GM12878 (cell line): Measurements from ENCODE around the gene TXNDC8. TPM values are rescaled to one million over a fixed set of nuclear protein-coding genes. Genes with fewer than 3 reads are reported as not detected.

Experiments used
- ATAC-seq: fragments of 200-7000 bp; cut with Tn5 transposase; 3 replicates; pipeline ENCODE4 v1.9.1; 2020; ENCODE audit warnings: mild to moderate bottlenecking, moderate library complexity
- BruUV-seq: library from RNA; stranded (reverse); fragments of 400-500 nt; replicated peaks from 2 replicates; lab custom pipeline; 2021; lab: Mats Ljungman, UMichigan
- CTCF ChIA-PET: fragments of 300-600 bp; sonication (Branson Sonifier 250); formaldehyde crosslinking; extraction: SDS; loops from one replicate; lab custom pipeline; 2021; ENCODE audit warnings: inconsistent platforms; lab: Yijun Ruan, JAX
- POLR2A ChIA-PET: fragments of 350-600 bp; formaldehyde crosslinking; extraction: SDS; loops from one replicate; lab custom pipeline; 2021; ENCODE audit warnings: inconsistent platforms; lab: Charles Lee
- RAD21 ChIA-PET: fragments of 300-600 bp; sonication (Branson Sonifier 250); formaldehyde crosslinking; loops from one replicate; lab custom pipeline; 2023; ENCODE audit warnings: antibody characterized with exemption; ENCODE audit not compliant: unreplicated experiment; lab: Charles Lee
- SMC1A ChIA-PET: fragments of 300-600 bp; sonication (Branson Sonifier 250); formaldehyde crosslinking; loops from one replicate; lab custom pipeline; 2023; ENCODE audit not compliant: unreplicated experiment, uncharacterized antibody; lab: Charles Lee
- DNase-seq: peaks from one replicate; pipeline ENCODE4 v3.0.0-alpha.2; 2011; ENCODE audit warnings: low read depth, low spot score
- FAIRE-seq: peaks from 3 replicates; lab custom pipeline; 2011; peaks lifted over from hg19 to GRCh38; lab: Jason Lieb, UNC
- H2AFZ ChIP-seq: 2 replicates; pipeline ENCODE4 v1.6.0; 2011; ENCODE audit warnings: low read depth, low read length, control low read depth; ENCODE audit not compliant: control insufficient read depth
- H3K27ac ChIP-seq: 2 replicates; pipeline ENCODE4 v1.5.1; 2011; ENCODE audit warnings: control low read depth; ENCODE audit not compliant: control insufficient read depth, insufficient read depth
- H3K27me3 ChIP-seq, 2 experiments: replicated peaks in 1 of 2; 2 replicates each; pipeline versions ENCODE4 v1.6.0 to v1.6.1; 2011; ENCODE audit warnings: low read length in 1 of 2; ENCODE audit not compliant: control insufficient read depth in 2 of 2, insufficient read depth in 2 of 2
- H3K36me3 ChIP-seq, 2 experiments: 2 replicates each; pipeline ENCODE4 v1.5.1; 2011; ENCODE audit warnings: low read length in 1 of 2; ENCODE audit not compliant: control insufficient read depth in 2 of 2, insufficient read depth in 2 of 2
- H3K4me1 ChIP-seq: 2 replicates; pipeline ENCODE4 v1.6.1; 2011; ENCODE audit warnings: mild to moderate bottlenecking, low read length, moderate library complexity, mixed read lengths; ENCODE audit not compliant: control insufficient read depth, insufficient read depth
- H3K4me2 ChIP-seq: 2 replicates; pipeline ENCODE4 v1.6.0; 2011; ENCODE audit warnings: control low read depth; ENCODE audit not compliant: control insufficient read depth, insufficient read depth
- H3K4me3 ChIP-seq: fragments of 200-600 bp; sonication (generic); 2 replicates; pipeline ENCODE4 v1.5.1; 2016
- H3K79me2 ChIP-seq: 2 replicates; pipeline ENCODE4 v1.6.0; 2011; ENCODE audit warnings: low read length; ENCODE audit not compliant: control insufficient read depth, insufficient read depth
- H3K9ac ChIP-seq: 2 replicates; pipeline ENCODE4 v1.8.0; 2011; ENCODE audit warnings: low read length, control low read depth, mixed read lengths; ENCODE audit not compliant: control insufficient read depth, insufficient read depth
- H3K9me3 ChIP-seq: replicated peaks from 3 replicates; pipeline ENCODE4 v1.5.1; 2011; ENCODE audit warnings: mild to moderate bottlenecking, low read length; ENCODE audit not compliant: control insufficient read depth, insufficient read depth
- H4K20me1 ChIP-seq: 2 replicates; pipeline ENCODE4 v1.6.0; 2011; ENCODE audit not compliant: control insufficient read depth, insufficient read depth
- CHD1 ChIP-seq: IDR thresholded peaks from 2 replicates; pipeline ENCODE4 v1.6.1; 2012; ENCODE audit warnings: low read depth, low read length, improper control_type of control experiment
- PAX8 ChIP-seq: fragments of 450-650 bp; IDR thresholded peaks from 2 replicates; pipeline ENCODE4 v1.6.1; 2017; ENCODE audit warnings: mild to moderate bottlenecking, moderate library complexity
- POLR2AphosphoS2 ChIP-seq: IDR thresholded peaks from 2 replicates; pipeline ENCODE4 v1.6.1; 2011; ENCODE audit warnings: low read depth, mild to moderate bottlenecking, low read length, improper control_type of control experiment, moderate library complexity
- WGBS: methylation state at CpG from one replicate; pipeline ENCODE4 v1.1.6; 2016; ENCODE audit warnings: low lambda C conversion rate; ENCODE audit not compliant: insufficient replicate concordance, insufficient coverage; ENCODE audit errors: missing lambda C conversion rate; 5-methylcytosine and 5-hydroxymethylcytosine counted together
- in situ Hi-C: fragments of 300-500 bp; cut with MboI; formaldehyde crosslinking; loops from 9 replicates; pipeline ENCODE4 v1.14.3; 2018; ENCODE audit warnings: mixed read lengths
- intact Hi-C: fragments of 100-400 bp; cut with micrococcal nuclease; formaldehyde crosslinking; loops from one replicate; pipeline ENCODE4 v1.14.2; 2022; ENCODE audit not compliant: unreplicated experiment
- polyA plus RNA-seq, 11 experiments: library from polyadenylated mRNA; depleted of rRNA in 4 of 11; unstranded in 6 of 11; stranded (reverse) in 5 of 11; fragments of >200 nt; fragmentation: Nextera tagmentation in 4 of 11; fragmentation: Illumina TruSeq in 1 of 11; extraction: Ambion mirVana in 4 of 11; extraction: Trizol in 1 of 11; gene quantifications; 1 replicate in 1 of 11; 2 replicates in 10 of 11; pipeline versions ENCODE4 v1.2.1 to v1.2.3, GENCODE V29; 2011 to 2016; ENCODE audit warnings: inconsistent platforms in 2 of 11, missing spikeins in 2 of 11, low read depth in 1 of 11
- small RNA-seq: library from RNA; depleted of rRNA; stranded (forward); fragments of <200 nt; gene quantifications from one replicate; pipeline ENCODE3, GENCODE V24; 2014
- total RNA-seq, 4 experiments: library from RNA; depleted of rRNA in 3 of 4; stranded (reverse); fragments of >200 nt in 3 of 4; fragmentation: Illumina TruSeq in 1 of 4; extraction: Trizol in 1 of 4; gene quantifications; 2 replicates each; pipeline versions ENCODE4 v1.2.1 to v1.2.3, GENCODE V29; 2013 to 2021
- TF ChIP-seq, protein P1 (sequence below): fragments of 450-650 bp; IDR thresholded peaks from 2 replicates; pipeline ENCODE4 v1.6.1; 2016; ENCODE audit warnings: mild to moderate bottlenecking

Gene TXNDC8
- total and polyA plus RNA-seq, 10 of the 15 experiments (the other 5 are each of a cell fraction or from before 2014, with no cell fraction given): not detected

DNA sequence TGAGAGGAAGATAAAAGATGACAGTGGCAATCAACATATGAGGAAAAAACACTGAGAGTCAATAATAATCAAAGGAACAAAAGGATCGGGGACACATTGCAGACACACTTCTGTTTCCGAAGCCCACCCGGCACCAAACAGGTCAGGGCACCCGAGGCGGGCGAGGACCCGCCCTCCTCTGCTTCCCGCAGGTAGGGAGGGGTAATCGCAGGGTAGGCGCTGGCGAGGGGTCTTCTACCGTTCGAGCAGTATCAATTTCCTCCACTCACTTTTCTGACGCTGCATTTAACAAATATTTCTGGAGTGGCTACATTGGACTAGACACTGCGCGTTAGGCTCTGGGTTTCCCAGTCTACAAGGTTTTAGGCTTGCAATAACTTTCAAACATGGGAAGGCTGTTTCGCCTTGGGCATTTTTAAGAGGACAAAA lies 82.6 kb downstream of the TXNDC8 start:
- Histone ChIP-seq H3K4me3 (peak overlapping the region; percentile 92), H3K4me2 (peak overlapping the region; percentile 85), H4K20me1 (no peaks in the 10 kb centered on the region), H3K27ac (peak overlapping the region; percentile 91), H3K36me3 (peaks cover under 1 to 3% of the 10 kb centered on the region in 2 experiments; a peak in 2 of 4 replicates), H3K9ac (peak overlapping the region; percentile 92), H3K79me2 (peaks cover 74% of the 10 kb centered on the region), H3K9me3 (no peaks in the 10 kb centered on the region), H3K27me3 (no peaks in the 10 kb centered on the region)
- ChIA-PET POLR2A (no interaction called here), CTCF (no interaction called here)
- DNase-seq: no peak
- in situ Hi-C loops (no loop called here), intact Hi-C loops (loop anchor here (5.0 to 10.0 kb wide), 4 partner anchors 200 to 1380 kb away; partner anchors contain the start of gene DNAJC25)
- WGBS: 1% methylated on average over 17 of the region's 17 CpGs
- no TSS peak for BruUV-seq
- FAIRE-seq: no peak
- TF ChIP-seq CHD1: no peak
- TF ChIP-seq, protein P1, sequence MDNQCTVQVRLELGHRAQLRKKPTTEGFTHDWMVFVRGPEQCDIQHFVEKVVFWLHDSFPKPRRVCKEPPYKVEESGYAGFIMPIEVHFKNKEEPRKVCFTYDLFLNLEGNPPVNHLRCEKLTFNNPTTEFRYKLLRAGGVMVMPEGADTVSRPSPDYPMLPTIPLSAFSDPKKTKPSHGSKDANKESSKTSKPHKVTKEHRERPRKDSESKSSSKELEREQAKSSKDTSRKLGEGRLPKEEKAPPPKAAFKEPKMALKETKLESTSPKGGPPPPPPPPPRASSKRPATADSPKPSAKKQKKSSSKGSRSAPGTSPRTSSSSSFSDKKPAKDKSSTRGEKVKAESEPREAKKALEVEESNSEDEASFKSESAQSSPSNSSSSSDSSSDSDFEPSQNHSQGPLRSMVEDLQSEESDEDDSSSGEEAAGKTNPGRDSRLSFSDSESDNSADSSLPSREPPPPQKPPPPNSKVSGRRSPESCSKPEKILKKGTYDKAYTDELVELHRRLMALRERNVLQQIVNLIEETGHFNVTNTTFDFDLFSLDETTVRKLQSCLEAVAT: 0 out of 2 replicates have a peak, but pooled peaks have one; percentile 4
- TF ChIP-seq, all 136 proteins: peak for 1
- Histone ChIP-seq H2AFZ (no peak overlapping the region), H3K4me1 (peaks cover 24% of the 10 kb centered on the region)
- no peak for ATAC-seq
- RAD21 ChIA-PET: no interaction called here
- SMC1A ChIA-PET: no interaction called here

DNA sequence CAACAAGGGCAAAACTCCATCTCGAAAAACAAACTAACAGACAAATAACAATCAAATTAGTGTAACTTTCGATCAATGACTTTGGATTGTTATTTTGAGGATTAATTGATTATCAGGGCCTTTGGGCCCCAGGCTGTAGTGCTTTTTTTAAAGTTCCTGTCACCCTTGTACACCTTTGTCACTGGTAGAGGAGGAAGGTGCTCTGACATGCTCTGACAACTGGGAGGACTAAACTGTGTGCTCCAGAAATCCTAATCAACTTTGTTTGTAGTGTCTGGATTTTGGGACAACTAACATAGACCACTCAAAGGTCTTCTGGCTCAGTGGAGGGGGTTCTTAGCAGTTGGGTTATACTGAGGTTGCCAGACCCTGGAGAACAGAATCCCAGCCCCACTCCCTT lies 83.2 kb downstream of the TXNDC8 start:
- TSS peak; percentile 46 for BruUV-seq
- in situ Hi-C loops: no loop called here

More for the DNA sequence above, 83.2 kb downstream of the TXNDC8 start:
- ATAC-seq (no peak), FAIRE-seq (no peak), DNase-seq (no peak)
- intact Hi-C loops: loop anchor here (10.0 kb wide), 3 partner anchors 200 to 1380 kb away; partner anchors contain the start of gene DNAJC25
- peak overlapping the region; percentile 85 for H3K4me2 ChIP-seq
- peaks cover 6 to 9% of the 10 kb centered on the region in 2 experiments for H3K36me3 ChIP-seq
- H3K9ac ChIP-seq: peak overlapping the region; percentile 92
- TF ChIP-seq POLR2AphosphoS2 (no peak), PAX8 (no peak)
- CTCF ChIA-PET: no interaction called here
- SMC1A ChIA-PET: no interaction called here
- no peaks in the 10 kb centered on the region for H4K20me1 ChIP-seq
- RAD21 ChIA-PET: no interaction called here
- H3K79me2 ChIP-seq: peaks cover 79% of the 10 kb centered on the region
- H3K4me3 ChIP-seq: peak overlapping the region; percentile 92
- H3K4me1 ChIP-seq: peaks cover 24% of the 10 kb centered on the region
- no peak overlapping the region for H2AFZ ChIP-seq
- no peaks in the 10 kb centered on the region for H3K9me3 ChIP-seq
- POLR2A ChIA-PET: interaction anchor here (1.1 kb wide), 1 partner anchor 348 kb away, joined by 3 read pairs; no protein-coding TSS in a partner anchor
- no peaks in the 10 kb centered on the region for H3K27me3 ChIP-seq
- WGBS: 86% methylated on average over 2 of the region's 2 CpGs
- peak overlapping the region; percentile 91 for H3K27ac ChIP-seq

Small RNAs within 50 kb of the gene (small RNA-seq; reads per million reads assigned to genes)
- not detected for gene RNU6-1039P

Other genes with a start within 250 kb of the TXNDC8 start
- gene C9orf152, start 129.7 kb downstream of the TXNDC8 start, total RNA-seq (2014; rRNA removed): not detected in 2 replicates
- not detected in 2 replicates for gene C9orf152, start 129.7 kb downstream of the TXNDC8 start, total RNA-seq (2014; rRNA removed; fragmentation: Illumina TruSeq; extraction: Trizol)
- not detected in 2 replicates for gene C9orf152, start 129.7 kb downstream of the TXNDC8 start, total RNA-seq (2021)
- gene C9orf152, start 129.7 kb downstream of the TXNDC8 start, polyA plus RNA-seq (2011; rRNA removed): 0.04 TPM in 1 of 2 replicates, not detected in the other
- gene C9orf152, start 129.7 kb downstream of the TXNDC8 start, polyA plus RNA-seq (2014; fragmentation: Illumina TruSeq; extraction: Trizol): not detected in 2 replicates
- not detected for gene C9orf152, start 129.7 kb downstream of the TXNDC8 start, polyA plus RNA-seq (2014; fragmentation: Nextera tagmentation; extraction: Ambion mirVana)
- not detected in 2 replicates for gene C9orf152, start 129.7 kb downstream of the TXNDC8 start, polyA plus RNA-seq (2014; rRNA removed)
- gene C9orf152, start 129.7 kb downstream of the TXNDC8 start, polyA plus RNA-seq (2016; fragmentation: Nextera tagmentation; extraction: Ambion mirVana): not detected
- 309 and 324 TPM in 2 replicates for gene TXN, start 81.4 kb downstream of the TXNDC8 start, total RNA-seq (2014; rRNA removed)
- 434 and 441 TPM in 2 replicates for gene TXN, start 81.4 kb downstream of the TXNDC8 start, total RNA-seq (2014; rRNA removed; fragmentation: Illumina TruSeq; extraction: Trizol)
- gene TXN, start 81.4 kb downstream of the TXNDC8 start, total RNA-seq (2021): 359 and 374 TPM in 2 replicates
- 704 and 840 TPM in 2 replicates for gene TXN, start 81.4 kb downstream of the TXNDC8 start, polyA plus RNA-seq (2011; rRNA removed)
- gene TXN, start 81.4 kb downstream of the TXNDC8 start, polyA plus RNA-seq (2014; fragmentation: Illumina TruSeq; extraction: Trizol): 596 and 678 TPM in 2 replicates
- 1,000 to 10,000 TPM; 2,263 to 2,304 TPM for gene TXN, start 81.4 kb downstream of the TXNDC8 start, polyA plus RNA-seq (2014; fragmentation: Nextera tagmentation; extraction: Ambion mirVana)
- 345 and 460 TPM in 2 replicates for gene TXN, start 81.4 kb downstream of the TXNDC8 start, polyA plus RNA-seq (2014; rRNA removed)
- 1,000 to 10,000 TPM; 1,248 to 1,349 TPM for gene TXN, start 81.4 kb downstream of the TXNDC8 start, polyA plus RNA-seq (2016; fragmentation: Nextera tagmentation; extraction: Ambion mirVana)
- under 0.01 and 0.05 TPM in 2 replicates for gene SVEP1, start 241.9 kb upstream of the TXNDC8 start, total RNA-seq (2014; rRNA removed)
- gene SVEP1, start 241.9 kb upstream of the TXNDC8 start, total RNA-seq (2014; rRNA removed; fragmentation: Illumina TruSeq; extraction: Trizol): 0.05 TPM in 1 of 2 replicates, not detected in the other
- gene SVEP1, start 241.9 kb upstream of the TXNDC8 start, total RNA-seq (2021): 0.03 and 0.05 TPM in 2 replicates
- 0.01 TPM in 2 replicates for gene SVEP1, start 241.9 kb upstream of the TXNDC8 start, polyA plus RNA-seq (2011; rRNA removed)
- under 0.01 and 0.02 TPM in 2 replicates for gene SVEP1, start 241.9 kb upstream of the TXNDC8 start, polyA plus RNA-seq (2014; fragmentation: Illumina TruSeq; extraction: Trizol)
- under 1 TPM in 1 of 2 experiments, not detected in 1; 0.02 TPM for gene SVEP1, start 241.9 kb upstream of the TXNDC8 start, polyA plus RNA-seq (2014; fragmentation: Nextera tagmentation; extraction: Ambion mirVana)
- 0.01 TPM in 1 of 2 replicates, not detected in the other for gene SVEP1, start 241.9 kb upstream of the TXNDC8 start, polyA plus RNA-seq (2014; rRNA removed)
- gene SVEP1, start 241.9 kb upstream of the TXNDC8 start, polyA plus RNA-seq (2016; fragmentation: Nextera tagmentation; extraction: Ambion mirVana): not detected